Measurements from ENCODE around the gene UBQLN2.
"Not testable (repeated sequence)": the region's sequence is repeated elsewhere in the genome, so short reads cannot be mapped to it uniquely, and the experiment has no call there.

The UBQLN2 gene

DNA sequence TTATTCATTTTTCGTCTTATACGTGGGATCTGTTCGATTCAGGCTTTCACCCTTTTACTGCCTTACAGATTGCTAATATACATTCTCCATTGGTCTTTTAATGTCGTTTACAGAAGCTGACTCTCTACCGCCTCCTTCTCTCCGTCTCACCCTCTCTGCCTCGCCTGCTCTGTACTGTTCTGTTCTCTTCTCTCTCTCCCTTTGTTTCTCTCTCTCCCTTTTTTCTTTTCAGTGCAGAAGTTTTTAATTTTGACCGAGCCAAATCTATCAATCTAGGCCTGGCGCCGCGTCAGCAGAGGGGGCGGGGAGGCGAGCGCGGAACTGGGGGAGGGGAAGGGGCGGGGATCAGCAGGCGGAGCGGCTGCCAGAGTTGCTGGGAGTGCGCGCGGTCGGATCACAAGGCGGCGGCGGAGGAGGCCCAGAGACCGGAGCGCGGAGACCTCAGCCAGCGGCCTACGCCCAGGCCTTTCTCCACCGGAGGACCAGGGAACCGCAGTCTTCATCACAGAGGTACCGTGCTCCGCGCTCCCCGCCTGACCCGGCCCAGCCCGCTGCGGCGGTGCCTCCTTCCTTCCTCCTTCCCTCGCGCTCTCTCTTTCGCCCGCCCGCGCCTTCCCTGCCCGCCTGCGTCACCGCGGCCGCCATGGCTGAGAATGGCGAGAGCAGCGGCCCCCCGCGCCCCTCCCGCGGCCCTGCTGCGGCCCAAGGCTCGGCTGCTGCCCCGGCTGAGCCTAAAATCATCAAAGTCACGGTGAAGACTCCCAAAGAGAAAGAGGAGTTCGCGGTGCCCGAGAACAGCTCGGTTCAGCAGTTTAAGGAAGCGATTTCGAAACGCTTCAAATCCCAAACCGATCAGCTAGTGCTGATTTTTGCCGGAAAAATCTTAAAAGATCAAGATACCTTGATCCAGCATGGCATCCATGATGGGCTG is at the start of gene UBQLN2:
Gene UBQLN2 (plus strand): TSS at position 397 of the 931 bp plus-strand sequence. CDS start 247 bp downstream, at position 644.
- peak; percentile 78 for DNase-seq (ENCODE audit: low spot score)

DNA sequence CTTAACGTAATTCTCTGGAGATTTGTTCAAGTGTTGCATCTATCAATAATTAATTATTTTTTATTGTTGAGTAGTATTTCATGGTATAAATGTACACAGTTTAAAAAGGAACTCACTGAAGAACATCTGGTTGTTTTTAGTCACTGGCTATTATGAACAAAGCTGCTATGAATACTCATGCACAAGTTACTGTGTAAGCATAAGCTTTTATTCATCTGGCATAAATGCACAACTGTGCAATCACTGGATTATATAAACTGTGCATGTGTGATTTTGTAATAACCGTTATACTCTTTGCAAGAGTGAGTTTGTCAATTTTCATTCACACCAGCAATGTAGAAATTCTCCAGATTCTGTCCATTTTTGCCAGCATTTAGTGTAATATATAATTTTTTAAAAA is 43.8 kb upstream of the UBQLN2 start:
- DNase-seq (ENCODE audit: low spot score) = no peak

DNA sequence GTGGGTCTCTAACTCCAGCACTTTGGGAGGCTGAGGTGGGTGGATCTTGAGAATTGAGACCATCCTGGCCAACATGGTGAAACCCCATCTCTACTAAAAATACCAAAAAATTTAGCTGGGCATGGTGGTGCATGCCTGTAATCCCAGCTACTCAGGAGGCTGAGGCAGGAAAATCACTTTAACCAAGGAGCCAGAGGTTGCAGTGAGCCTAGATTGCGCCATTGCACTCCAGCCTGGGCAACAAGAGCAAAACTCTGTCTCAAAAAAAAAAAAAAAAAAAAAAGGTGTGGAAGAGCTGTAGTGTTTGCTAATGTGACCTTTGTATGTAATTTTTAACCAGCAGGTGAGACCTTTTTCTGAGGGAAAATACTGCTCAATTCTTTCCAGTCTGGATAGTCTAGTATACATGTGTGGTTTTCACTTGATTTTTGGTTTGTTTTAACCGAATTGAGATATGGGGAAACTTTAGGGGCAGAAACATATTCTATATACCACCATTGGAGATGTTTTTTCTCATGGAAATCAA is 33.9 kb upstream of the UBQLN2 start:
- not testable (repeated sequence) for DNase-seq (ENCODE audit: low spot score)

DNA sequence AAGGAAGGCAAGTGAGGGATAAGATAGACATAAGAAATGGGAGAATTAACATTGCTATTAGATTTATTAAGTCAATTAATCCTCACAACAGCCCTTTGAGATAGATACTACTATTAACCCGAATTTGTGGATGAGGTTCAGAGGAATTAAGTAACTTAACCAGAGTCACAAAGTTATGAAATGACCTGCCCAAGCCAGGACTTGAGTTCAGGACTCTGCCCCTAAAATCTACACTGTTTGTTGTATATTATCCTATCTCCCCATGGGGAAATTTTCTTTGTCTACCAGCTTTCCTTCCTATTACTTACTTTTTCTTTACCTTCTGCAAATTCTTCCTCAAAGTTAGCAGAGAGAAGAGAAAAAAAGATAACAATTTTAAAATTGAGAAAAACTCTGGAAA is 33.4 kb upstream of the UBQLN2 start:
- no peak for DNase-seq (ENCODE audit: low spot score)

DNA sequence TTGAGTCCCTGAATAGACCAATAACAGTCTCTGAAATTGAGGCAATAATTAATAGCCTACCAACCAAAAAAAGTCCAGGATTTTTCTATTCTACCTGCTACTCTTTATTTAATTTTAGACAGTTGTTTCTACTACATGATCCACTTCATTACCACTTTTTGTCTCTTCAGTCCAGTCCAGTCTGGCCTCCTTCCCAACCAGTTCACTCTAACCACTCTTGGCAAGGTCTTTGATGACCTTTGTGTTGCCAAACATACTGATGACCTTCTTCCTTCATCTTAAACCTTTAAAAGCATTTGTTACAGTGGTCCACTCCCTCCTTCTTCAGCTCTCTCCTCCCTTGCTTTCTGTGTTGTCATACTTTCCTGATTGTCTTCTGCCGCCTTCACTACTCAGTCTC is 12.8 kb upstream of the UBQLN2 start:
- no peak for DNase-seq (ENCODE audit: low spot score)

DNA sequence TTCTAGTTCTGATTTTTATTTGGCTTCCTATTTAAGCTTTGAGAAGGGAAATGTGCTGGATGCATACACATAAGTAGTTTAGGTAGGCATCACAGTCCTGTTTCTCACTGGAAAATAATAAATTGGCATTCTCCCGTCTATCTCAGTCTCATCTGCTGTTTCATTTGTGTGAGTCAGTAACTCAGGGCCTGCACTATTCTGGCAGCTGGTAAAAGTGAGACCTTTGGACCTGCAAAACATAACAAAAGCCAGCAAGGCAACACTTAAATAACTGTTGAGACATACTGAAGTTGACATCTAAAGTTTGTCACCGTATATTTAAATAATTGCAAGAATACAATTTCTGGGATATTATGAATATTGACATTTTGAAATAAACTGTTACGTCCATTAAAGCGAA is 8.6 kb upstream of the UBQLN2 start:
- no peak for DNase-seq (ENCODE audit: low spot score)

DNA sequence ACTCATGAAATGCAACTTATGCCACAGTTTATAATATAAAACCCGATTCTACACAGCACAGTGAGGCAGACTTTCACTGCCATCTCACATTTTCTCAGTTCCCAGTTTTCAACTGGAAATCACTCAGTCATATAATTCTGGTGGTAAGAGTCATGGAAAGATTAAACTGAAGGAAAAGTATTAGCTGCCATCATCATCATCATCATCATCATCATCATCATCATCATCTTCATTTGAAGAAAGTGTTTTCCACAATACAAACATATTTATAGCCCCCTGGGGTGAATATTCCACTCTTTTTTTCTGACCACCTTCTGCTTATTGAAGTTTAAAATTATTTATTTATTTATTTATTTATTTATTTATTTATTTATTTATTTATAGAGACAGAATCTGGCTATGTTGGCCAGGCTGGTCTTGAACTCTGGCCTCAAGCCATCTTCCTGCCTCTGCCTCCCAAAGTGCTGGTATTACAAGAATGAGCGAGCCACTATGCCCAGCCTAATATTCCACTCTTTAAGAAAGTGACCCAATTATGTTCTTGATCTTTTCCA is 6.0 kb upstream of the UBQLN2 start:
- no peak for DNase-seq (ENCODE audit: low spot score)

DNA sequence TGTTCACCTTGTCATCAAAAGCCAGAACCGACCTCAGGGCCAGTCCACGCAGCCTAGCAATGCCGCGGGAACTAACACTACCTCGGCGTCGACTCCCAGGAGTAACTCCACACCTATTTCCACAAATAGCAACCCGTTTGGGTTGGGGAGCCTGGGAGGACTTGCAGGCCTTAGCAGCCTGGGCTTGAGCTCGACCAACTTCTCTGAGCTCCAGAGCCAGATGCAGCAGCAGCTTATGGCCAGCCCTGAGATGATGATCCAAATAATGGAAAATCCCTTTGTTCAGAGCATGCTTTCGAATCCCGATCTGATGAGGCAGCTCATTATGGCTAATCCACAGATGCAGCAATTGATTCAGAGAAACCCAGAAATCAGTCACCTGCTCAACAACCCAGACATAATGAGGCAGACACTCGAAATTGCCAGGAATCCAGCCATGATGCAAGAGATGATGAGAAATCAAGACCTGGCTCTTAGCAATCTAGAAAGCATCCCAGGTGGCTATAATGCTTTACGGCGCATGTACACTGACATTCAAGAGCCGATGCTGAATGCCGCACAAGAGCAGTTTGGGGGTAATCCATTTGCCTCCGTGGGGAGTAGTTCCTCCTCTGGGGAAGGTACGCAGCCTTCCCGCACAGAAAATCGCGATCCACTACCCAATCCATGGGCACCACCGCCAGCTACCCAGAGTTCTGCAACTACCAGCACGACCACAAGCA is 898 bp downstream of the UBQLN2 start:
- DNase-seq (ENCODE audit: low spot score) = peak; percentile 6

DNA sequence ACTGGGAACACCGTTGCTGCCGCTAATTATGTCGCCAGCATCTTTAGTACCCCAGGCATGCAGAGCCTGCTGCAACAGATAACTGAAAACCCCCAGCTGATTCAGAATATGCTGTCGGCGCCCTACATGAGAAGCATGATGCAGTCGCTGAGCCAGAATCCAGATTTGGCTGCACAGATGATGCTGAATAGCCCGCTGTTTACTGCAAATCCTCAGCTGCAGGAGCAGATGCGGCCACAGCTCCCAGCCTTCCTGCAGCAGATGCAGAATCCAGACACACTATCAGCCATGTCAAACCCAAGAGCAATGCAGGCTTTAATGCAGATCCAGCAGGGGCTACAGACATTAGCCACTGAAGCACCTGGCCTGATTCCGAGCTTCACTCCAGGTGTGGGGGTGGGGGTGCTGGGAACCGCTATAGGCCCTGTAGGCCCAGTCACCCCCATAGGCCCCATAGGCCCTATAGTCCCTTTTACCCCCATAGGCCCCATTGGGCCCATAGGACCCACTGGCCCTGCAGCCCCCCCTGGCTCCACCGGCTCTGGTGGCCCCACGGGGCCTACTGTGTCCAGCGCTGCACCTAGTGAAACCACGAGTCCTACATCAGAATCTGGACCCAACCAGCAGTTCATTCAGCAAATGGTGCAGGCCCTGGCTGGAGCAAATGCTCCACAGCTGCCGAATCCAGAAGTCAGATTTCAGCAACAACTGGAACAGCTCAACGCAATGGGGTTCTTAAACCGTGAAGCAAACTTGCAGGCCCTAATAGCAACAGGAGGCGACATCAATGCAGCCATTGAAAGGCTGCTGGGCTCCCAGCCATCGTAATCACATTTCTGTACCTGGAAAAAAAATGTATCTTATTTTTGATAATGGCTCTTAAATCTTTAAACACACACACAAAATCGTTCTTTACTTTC is 1.8 kb downstream of the UBQLN2 start:
- DNase-seq (ENCODE audit: low spot score) = peak; percentile 4

DNA sequence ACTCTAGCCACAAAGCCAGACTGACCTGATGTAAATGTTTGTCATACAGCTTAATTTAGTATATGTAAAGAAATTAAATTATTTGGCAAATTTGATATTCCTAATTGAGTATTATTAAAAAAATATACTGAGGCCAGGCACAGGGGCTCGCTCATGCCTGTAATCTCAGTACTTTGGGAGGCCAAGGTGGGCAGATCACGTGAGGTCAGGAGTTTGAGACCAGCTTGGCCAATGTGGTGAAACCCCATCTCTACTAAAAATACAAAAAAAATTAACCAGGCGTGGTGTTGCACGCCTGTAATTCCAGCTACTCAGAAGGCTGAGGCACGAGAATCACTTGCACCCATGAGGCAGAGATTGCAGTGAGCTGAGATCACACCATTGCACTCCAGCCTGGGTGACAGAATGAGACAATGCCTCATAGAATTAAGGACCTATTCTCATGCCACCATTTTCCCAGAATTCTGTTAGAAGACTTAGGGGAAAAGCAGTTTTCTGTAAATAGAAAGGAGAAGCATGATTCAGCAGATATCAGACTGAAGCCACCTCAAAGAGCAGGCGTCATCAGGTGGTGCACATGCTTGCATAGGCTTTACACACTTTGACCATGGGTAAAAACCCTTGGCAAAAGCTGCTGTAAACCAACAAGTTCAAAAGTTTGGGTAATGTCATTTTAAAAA is 6.1 kb downstream of the UBQLN2 start:
- no peak for DNase-seq (ENCODE audit: low spot score)

DNA sequence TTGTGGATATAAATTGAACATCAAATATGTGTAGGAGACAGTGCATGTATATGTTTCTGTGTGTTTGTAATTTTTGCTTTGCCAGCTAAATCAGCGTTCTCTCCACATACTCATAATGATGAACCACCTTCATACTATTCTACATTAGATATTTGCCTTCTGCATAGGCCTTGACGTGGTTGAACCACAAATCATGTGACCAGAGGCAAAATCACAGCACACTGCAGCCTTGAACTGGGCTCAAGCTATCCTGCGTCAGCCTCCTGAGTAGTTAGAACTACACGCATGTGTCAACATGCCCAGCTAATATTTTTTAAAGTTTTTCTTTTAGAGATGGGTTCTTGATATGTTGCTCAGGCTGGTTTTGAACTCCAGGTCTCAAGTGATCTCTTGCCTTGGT is 9.5 kb downstream of the UBQLN2 start:
- no peak for DNase-seq (ENCODE audit: low spot score)

DNA sequence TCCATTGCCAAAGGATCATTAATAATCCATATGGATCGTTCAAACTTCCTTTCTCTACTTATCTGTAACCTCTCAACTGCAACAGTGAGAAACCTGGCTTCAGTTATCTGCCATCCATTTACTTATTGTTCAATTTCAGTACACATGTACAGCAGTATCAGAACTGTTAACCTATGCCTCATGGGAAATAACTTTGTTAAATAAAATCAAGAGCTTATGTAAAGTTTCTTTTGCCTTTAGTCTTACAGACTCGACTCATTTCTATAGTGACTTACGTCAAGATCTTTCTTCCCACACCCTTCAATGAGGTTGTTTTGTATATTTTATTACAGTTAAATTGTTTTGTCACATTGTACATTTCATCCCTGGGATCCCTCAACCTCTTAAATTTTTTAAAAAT is 11.4 kb downstream of the UBQLN2 start:
- no peak for DNase-seq (ENCODE audit: low spot score)

DNA sequence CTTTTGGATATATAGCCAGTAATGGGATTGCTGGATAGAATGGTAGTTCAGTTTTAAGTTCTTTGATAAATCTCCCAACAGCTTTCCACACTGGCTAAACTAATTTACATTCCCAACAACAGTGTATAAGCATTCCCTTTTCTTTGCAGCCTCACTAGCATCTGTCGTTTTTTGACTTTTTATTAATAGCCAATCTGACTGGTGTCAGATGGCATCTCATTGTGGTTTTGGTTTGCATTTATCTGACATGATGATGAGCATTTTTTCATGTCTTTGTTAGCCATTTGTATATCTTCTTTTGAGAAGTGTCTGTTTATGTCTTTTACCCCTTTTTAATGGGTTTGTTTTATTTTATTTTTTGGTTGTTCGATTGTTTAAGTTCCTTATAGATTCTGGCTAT is 13.3 kb downstream of the UBQLN2 start:
- DNase-seq (ENCODE audit: low spot score) = no peak

DNA sequence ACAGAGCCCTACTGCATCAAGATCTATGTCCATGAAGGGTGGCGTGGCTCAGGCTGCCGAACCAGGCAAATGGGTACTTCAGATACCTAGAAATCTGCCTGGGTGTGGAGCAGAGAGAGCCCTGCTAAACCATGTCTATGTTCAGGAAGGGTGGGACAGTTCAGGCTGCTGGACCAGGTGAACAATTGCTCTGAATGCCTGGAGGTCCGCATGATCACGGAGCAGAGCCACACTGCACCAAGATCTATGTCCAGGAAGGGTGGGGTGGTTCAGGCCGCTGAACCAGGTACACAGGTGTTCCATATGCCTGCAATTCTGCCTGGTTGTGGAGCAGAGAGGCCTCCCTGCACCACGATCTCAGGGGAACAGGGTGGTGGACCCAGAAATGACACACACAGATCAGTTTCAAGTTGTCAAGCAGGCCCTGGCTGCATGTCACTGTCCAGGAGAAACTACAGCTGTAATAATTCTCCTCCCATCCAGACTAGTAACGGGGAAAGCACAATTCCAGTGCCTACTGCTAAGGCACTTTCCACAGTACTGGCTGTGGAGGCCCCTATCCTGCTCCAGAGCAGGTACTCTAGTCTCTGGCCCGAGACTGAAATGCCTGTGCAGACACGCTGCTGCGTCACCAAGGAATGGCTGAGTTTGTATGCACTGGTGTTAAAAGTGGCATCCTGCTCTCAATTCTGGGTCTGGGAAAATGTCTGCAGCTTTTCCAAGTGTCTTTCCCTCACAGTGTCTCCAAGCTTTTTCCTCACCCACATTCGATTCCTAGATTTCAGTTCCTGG is 25.2 kb downstream of the UBQLN2 start:
- DNase-seq (ENCODE audit: low spot score) = no peak

DNA sequence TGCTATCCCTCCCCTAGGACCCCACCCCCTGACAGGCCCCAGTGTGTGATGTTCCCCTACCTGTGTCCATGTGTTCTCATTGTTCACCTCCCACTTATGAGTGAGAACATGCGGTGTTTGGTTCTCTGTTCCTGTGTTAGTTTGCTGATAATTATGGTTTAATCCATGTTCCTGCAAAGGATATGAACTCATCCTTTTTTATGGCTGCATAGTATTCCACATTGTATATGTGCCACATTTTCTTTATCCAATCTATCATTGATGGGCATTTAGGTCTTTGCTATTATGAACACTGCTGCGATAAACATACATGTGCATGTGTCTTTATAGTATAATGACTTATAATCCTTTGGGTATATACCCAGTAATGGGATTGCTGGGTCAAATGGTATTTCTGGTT is 28.4 kb downstream of the UBQLN2 start:
- not testable (repeated sequence) for DNase-seq (ENCODE audit: low spot score)

DNA sequence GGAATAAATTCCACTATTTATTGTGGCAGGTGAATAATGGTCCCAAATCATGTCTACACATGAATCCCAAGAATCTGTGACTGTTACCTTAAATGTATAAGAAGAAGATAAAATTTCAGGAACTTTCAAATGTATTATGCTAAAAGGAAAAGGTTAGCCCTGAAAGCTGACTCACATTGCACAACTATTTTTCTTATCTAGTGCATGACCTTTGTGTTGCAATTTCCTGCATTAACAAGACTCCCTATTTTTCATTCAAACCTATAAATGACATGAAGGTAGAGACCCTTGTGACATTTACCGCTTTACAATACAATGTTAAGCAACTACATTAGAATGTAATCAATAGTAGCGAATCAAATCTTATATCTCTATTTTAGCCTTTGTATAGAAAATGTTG is 36.7 kb downstream of the UBQLN2 start:
- no peak for DNase-seq (ENCODE audit: low spot score)

DNA sequence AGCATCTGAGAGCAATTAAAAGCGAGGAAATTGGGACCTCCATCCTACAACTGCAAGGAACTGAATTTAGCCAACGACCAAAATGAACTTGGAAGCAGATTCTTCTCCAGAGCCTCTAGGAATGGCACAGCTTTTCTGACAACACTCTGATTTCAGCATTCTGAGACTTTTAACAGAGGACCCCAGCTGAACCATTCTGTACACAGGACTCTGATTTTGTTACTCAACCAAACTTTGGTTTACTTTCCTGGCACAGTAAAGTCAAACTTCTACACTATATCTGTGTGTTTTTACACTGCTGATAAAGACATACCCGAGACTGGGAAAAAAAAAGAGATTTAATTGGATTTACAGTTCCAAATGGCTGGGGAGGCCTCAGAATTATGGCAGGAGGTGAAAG is 37.6 kb downstream of the UBQLN2 start:
- no peak for DNase-seq (ENCODE audit: low spot score)

DNA sequence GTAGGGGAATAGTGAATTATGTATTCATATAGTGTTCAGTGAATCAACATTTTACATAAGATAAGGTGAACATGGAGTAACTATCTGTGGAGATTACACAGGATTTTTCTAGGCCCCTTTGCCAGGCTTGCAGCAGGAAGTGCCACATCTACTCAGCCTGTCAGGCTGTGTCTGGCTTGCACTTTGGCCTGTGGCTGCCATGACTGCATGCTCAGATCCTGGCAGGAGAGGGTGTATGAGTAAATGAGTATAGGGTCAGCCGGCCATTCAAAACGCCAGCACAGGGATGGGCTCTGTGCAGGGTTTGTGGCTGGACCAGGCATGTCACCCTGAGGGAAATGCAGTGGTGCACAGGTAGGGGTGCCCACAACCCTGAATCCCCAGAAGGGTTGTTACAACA is 51.9 kb downstream of the UBQLN2 start:
- DNase-seq (ENCODE audit: low spot score) = no peak
